K562 (cell line): ENCODE data around the gene SOAT1. TPM values are rescaled to one million over a fixed set of nuclear protein-coding genes. Genes with fewer than 3 reads are reported as not detected.

ENCODE experiments used
- ATAC-seq: fragments of 200-7000 bp; cut with Tn5 transposase; 3 replicates; pipeline ENCODE4 v1.9.1; 2020; ENCODE audit warnings: moderate library complexity
- BruUV-seq: library from RNA; stranded (reverse); fragments of 400-500 nt; replicated peaks from 2 replicates; lab custom pipeline; 2021; lab: Mats Ljungman, UMichigan
- CTCF ChIA-PET: fragments of 300-600 bp; formaldehyde crosslinking; extraction: SDS; loops from one replicate; lab custom pipeline; 2021; ENCODE audit warnings: low intra/inter-chr PET ratio; lab: Yijun Ruan, JAX
- POLR2A ChIA-PET: fragments of 300-600, 350-650 bp; sonication (Branson Sonifier 250); formaldehyde crosslinking; extraction: SDS; loops from one replicate; lab custom pipeline; 2021; ENCODE audit warnings: antibody characterized with exemption, inconsistent platforms; lab: Yijun Ruan, JAX
- DNase-seq, 4 experiments: peaks; one replicate each; pipeline versions ENCODE4 v3.0.0 to v3.0.0-alpha.2; 2011 to 2018; ENCODE audit warnings: low spot score in 3 of 4, mixed read lengths in 3 of 4; ENCODE audit errors: extremely low read depth in 1 of 4
- FAIRE-seq: peaks from 2 replicates; lab custom pipeline; 2011; peaks lifted over from hg19 to GRCh38; lab: Jason Lieb, UNC
- H2AFZ ChIP-seq: 2 replicates; pipeline ENCODE4 v1.6.0; 2011; ENCODE audit warnings: low read depth, low read length, control low read depth, inconsistent platforms
- H3K27ac ChIP-seq: fragments of 200-600 bp; 3 replicates; pipeline ENCODE4 v1.8.0; 2011; ENCODE audit warnings: low read depth, mild to moderate bottlenecking, control low read depth, inconsistent platforms, low read length, moderate library complexity, mixed read lengths; ENCODE audit errors: extremely low read depth
- H3K27me3 ChIP-seq, 2 experiments: fragments of 300-600 bp in 1 of 2; 2 replicates in 1 of 2; 3 replicates in 1 of 2; pipeline versions ENCODE4 v1.6.0 to v1.8.0; 2011; ENCODE audit warnings: inconsistent platforms in 2 of 2, low read length in 2 of 2, mild to moderate bottlenecking in 1 of 2, mixed read lengths in 1 of 2, moderate library complexity in 1 of 2; ENCODE audit not compliant: control insufficient read depth in 2 of 2, insufficient read depth in 2 of 2
- H3K36me3 ChIP-seq: fragments of 300-600 bp; 3 replicates; pipeline ENCODE4 v1.8.0; 2011; ENCODE audit warnings: mild to moderate bottlenecking, low read length, inconsistent platforms; ENCODE audit not compliant: control insufficient read depth, insufficient read depth
- H3K4me1 ChIP-seq, 2 experiments: fragments of 200-600 bp in 1 of 2; replicated peaks in 1 of 2; 2 replicates in 1 of 2; 3 replicates in 1 of 2; pipeline versions ENCODE4 v1.5.1 to v1.8.0; 2011; ENCODE audit warnings: inconsistent platforms in 2 of 2, low read length in 2 of 2, mild to moderate bottlenecking in 1 of 2, mixed read lengths in 1 of 2, moderate library complexity in 1 of 2; ENCODE audit not compliant: control insufficient read depth in 2 of 2, insufficient read depth in 2 of 2
- H3K4me2 ChIP-seq: 2 replicates; pipeline ENCODE4 v1.6.1; 2011; ENCODE audit warnings: low read length, control low read depth, inconsistent platforms, mixed read lengths; ENCODE audit not compliant: insufficient read depth
- H3K4me3 ChIP-seq: fragments of 200-600 bp; sonication (generic), shearing (Covaris generic); 2 replicates; pipeline ENCODE4 v1.5.1; 2016; ENCODE audit warnings: control low read depth, inconsistent platforms
- H3K79me2 ChIP-seq: fragments of 200-600 bp; 3 replicates; pipeline ENCODE4 v1.8.0; 2011; ENCODE audit warnings: low read length, inconsistent platforms; ENCODE audit not compliant: control insufficient read depth, insufficient read depth
- H3K9ac ChIP-seq, 2 experiments: 2 replicates each; pipeline versions ENCODE4 v1.6.0 to v1.6.1; 2011; ENCODE audit warnings: low read depth in 2 of 2, low read length in 2 of 2, control low read depth in 1 of 2, inconsistent platforms in 1 of 2, mild to moderate bottlenecking in 1 of 2, mixed read lengths in 1 of 2; ENCODE audit not compliant: insufficient read depth in 1 of 2
- H3K9me1 ChIP-seq: one replicate; pipeline ENCODE4 v1.6.0; 2011; ENCODE audit warnings: inconsistent platforms, mild to moderate bottlenecking, low read length, moderate library complexity; ENCODE audit not compliant: control insufficient read depth, insufficient read depth
- H3K9me3 ChIP-seq: replicated peaks from 2 replicates; pipeline ENCODE4 v1.5.1; 2011; ENCODE audit warnings: low read depth, low read length, inconsistent platforms; ENCODE audit not compliant: control insufficient read depth, insufficient read depth
- H4K20me1 ChIP-seq: replicated peaks from 2 replicates; pipeline ENCODE4 v1.6.1; 2011; ENCODE audit warnings: low read length, inconsistent platforms, mixed read lengths; ENCODE audit not compliant: control insufficient read depth, insufficient read depth
- ARID1B ChIP-seq: fragments of 450-650 bp; IDR thresholded peaks from 2 replicates; pipeline ENCODE4 v1.6.1; 2016; ENCODE audit warnings: antibody characterized with exemption, mild to moderate bottlenecking, inconsistent platforms
- BCLAF1 ChIP-seq, 2 experiments: fragments of 450-650 bp in 1 of 2; IDR thresholded peaks; 2 replicates each; pipeline ENCODE4 v1.6.1; 2011 to 2017; ENCODE audit warnings: low read depth in 2 of 2, antibody characterized with exemption in 1 of 2, borderline replicate concordance in 1 of 2, low read length in 1 of 2, mild to moderate bottlenecking in 1 of 2, mixed read lengths in 1 of 2; ENCODE audit not compliant: control insufficient read depth in 1 of 2
- TCF7L2 ChIP-seq: fragments of 150-350 bp; IDR thresholded peaks from 2 replicates; pipeline ENCODE4 v1.6.1; 2016; ENCODE audit warnings: low read depth, mild to moderate bottlenecking, low read length, moderate library complexity
- ZBTB2 ChIP-seq: fragments of 450-650 bp; IDR thresholded peaks from 2 replicates; pipeline ENCODE4 v1.6.1; 2016; ENCODE audit warnings: antibody characterized with exemption
- ZNF407 ChIP-seq: fragments of 450-650 bp; IDR thresholded peaks from 2 replicates; pipeline ENCODE4 v1.6.1; 2016; ENCODE audit warnings: low read depth
- WGBS: fragments of 100-300 bp; shearing (Covaris generic); methylation state at CpG from one replicate; pipeline ENCODE4 v1.1.6; 2016; ENCODE audit warnings: low coverage, mixed read lengths; ENCODE audit not compliant: insufficient coverage; ENCODE audit errors: missing lambda C conversion rate; 5-methylcytosine and 5-hydroxymethylcytosine counted together
- in situ Hi-C: fragments of 300-500 bp; cut with MboI; formaldehyde crosslinking; loops from 4 replicates; pipeline ENCODE4 v1.15.0; 2018; ENCODE audit warnings: inconsistent platforms, mixed read lengths
- intact Hi-C: fragments of 100-400 bp; cut with micrococcal nuclease; formaldehyde crosslinking; loops from 2 replicates; pipeline ENCODE4 v1.14.2; 2022
- polyA plus RNA-seq, 8 experiments: library from polyadenylated mRNA; depleted of rRNA in 4 of 8; stranded (reverse) in 5 of 8; unstranded in 3 of 8; fragments of >200 nt; fragmentation: Nextera tagmentation in 2 of 8; fragmentation: Illumina TruSeq in 1 of 8; extraction: Ambion mirVana in 2 of 8; extraction: Trizol in 1 of 8; gene quantifications; 2 replicates each; pipeline versions ENCODE4 v1.2.1 to v1.2.3, GENCODE V29; 2011 to 2014; ENCODE audit warnings: inconsistent platforms in 1 of 8, missing spikeins in 1 of 8
- total RNA-seq, 7 experiments: library from RNA; depleted of rRNA in 6 of 7; stranded (reverse); fragments of >200 nt in 6 of 7; fragmentation: Illumina TruSeq in 2 of 7; extraction: Trizol in 2 of 7; gene quantifications; 2 replicates each; pipeline versions ENCODE4 v1.2.1 to v1.2.3, GENCODE V29; 2011 to 2021; ENCODE audit warnings: low replicate concordance in 1 of 7
- TF ChIP-seq, protein P1 (sequence below): fragments of 450-650 bp; formaldehyde crosslinking; IDR thresholded peaks from 2 replicates; pipeline ENCODE4 v1.4.0; 2022; ENCODE audit warnings: missing genetic modification characterization

The SOAT1 gene
- total and polyA plus RNA-seq, 9 of the 15 experiments (the other 6 are each of a cell fraction or from before 2014, with no cell fraction given), result 5.5 to 29.1 (median 17.3) TPM

GRCh38 chr1:179247923-179248322, 45.7 kb upstream of the SOAT1 start:
- no peak overlapping the region for H3K9ac ChIP-seq
- FAIRE-seq (no peak), ATAC-seq (no peak), DNase-seq (no peak)
- in situ Hi-C loops, result loop anchor here (10.0 kb wide), 1 partner anchor 557 kb away; no protein-coding TSS in a partner anchor
- H2AFZ ChIP-seq, result peak overlapping the region; percentile 23; the same call in 1 of the 2 replicates
- H3K9me1 ChIP-seq, result no peaks in the 10 kb centered on the region
- no peaks in the 10 kb centered on the region for H3K36me3 ChIP-seq
- no TSS peak for BruUV-seq
- H3K4me3 ChIP-seq, result no peak overlapping the region
- ChIA-PET POLR2A (interaction anchor here (0.8 to 1.3 kb wide), 2 partner anchors 8 to 206 kb away, joined by 3 to 4 read pairs; no protein-coding TSS in a partner anchor), CTCF (no interaction called here)
- H3K4me1 ChIP-seq, result no peaks in the 10 kb centered on the region
- H3K9me3 ChIP-seq, result no peaks in the 10 kb centered on the region
- no peaks in the 10 kb centered on the region for H3K27me3 ChIP-seq
- no peaks in the 10 kb centered on the region for H4K20me1 ChIP-seq
- WGBS, result 36% methylated on average over 9 of the region's 9 CpGs
- H3K79me2 ChIP-seq, result no peaks in the 10 kb centered on the region
- H3K27ac ChIP-seq, result no peak overlapping the region
- intact Hi-C loops, result no loop called here
- H3K4me2 ChIP-seq, result no peak overlapping the region
- TF ChIP-seq ZNF407, result peak; percentile 31; the same call in 1 of the 2 replicates
- TF ChIP-seq ARID1B, result 0 out of 2 replicates have a peak, but pooled peaks have one; percentile 9
- TF ChIP-seq TCF7L2, result no peak
- TF ChIP-seq ZBTB2, result 0 out of 2 replicates have a peak, but pooled peaks have one; percentile 31
- TF ChIP-seq, protein P1, sequence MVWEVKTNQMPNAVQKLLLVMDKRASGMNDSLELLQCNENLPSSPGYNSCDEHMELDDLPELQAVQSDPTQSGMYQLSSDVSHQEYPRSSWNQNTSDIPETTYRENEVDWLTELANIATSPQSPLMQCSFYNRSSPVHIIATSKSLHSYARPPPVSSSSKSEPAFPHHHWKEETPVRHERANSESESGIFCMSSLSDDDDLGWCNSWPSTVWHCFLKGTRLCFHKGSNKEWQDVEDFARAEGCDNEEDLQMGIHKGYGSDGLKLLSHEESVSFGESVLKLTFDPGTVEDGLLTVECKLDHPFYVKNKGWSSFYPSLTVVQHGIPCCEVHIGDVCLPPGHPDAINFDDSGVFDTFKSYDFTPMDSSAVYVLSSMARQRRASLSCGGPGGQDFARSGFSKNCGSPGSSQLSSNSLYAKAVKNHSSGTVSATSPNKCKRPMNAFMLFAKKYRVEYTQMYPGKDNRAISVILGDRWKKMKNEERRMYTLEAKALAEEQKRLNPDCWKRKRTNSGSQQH (CRISPR knock-in tag), result 0 out of 2 replicates have a peak, but pooled peaks have one; percentile 62
- TF ChIP-seq BCLAF1 (IDR thresholded peaks at IDR 0.05; ENCODE audit: borderline replicate concordance in 1 of 2, control insufficient read depth in 1 of 2, low read depth in 2 of 2, low read length in 1 of 2), result 0 out of 4 replicates have a peak, but pooled peaks of 1 of the 2 experiments have one; percentile 43
